GM12801 (cell line): ENCODE data around the gene KCNA1.

Source experiments
- TF ChIP-seq, protein P1 (sequence below): IDR thresholded peaks from one replicate; pipeline ENCODE4 v1.5.1; 2011; ENCODE audit warnings: control low read depth; ENCODE audit not compliant: insufficient read length; ENCODE audit errors: extremely low read depth

Gene KCNA1

DNA sequence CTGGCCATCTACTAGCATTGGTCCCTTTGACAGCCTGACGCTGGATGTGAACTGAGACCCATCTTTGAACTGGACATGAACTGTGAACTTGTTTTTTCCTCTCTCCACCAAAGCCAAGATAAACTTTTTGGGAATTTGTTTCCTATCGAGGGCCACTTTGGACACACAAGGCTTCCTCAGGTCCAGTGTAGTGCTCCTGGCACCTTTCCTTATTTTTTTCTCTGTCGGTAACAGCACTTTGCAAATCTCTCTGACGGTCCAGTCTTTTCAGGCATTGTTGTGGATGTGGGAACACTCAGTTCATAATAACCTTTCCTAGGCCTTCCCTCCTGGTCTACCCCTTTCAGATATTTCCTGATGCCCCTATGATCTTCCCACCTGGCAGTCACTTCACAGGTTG, 5.0 kb downstream of the KCNA1 start:
- TF ChIP-seq, protein P1, sequence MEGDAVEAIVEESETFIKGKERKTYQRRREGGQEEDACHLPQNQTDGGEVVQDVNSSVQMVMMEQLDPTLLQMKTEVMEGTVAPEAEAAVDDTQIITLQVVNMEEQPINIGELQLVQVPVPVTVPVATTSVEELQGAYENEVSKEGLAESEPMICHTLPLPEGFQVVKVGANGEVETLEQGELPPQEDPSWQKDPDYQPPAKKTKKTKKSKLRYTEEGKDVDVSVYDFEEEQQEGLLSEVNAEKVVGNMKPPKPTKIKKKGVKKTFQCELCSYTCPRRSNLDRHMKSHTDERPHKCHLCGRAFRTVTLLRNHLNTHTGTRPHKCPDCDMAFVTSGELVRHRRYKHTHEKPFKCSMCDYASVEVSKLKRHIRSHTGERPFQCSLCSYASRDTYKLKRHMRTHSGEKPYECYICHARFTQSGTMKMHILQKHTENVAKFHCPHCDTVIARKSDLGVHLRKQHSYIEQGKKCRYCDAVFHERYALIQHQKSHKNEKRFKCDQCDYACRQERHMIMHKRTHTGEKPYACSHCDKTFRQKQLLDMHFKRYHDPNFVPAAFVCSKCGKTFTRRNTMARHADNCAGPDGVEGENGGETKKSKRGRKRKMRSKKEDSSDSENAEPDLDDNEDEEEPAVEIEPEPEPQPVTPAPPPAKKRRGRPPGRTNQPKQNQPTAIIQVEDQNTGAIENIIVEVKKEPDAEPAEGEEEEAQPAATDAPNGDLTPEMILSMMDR, result no peak

DNA sequence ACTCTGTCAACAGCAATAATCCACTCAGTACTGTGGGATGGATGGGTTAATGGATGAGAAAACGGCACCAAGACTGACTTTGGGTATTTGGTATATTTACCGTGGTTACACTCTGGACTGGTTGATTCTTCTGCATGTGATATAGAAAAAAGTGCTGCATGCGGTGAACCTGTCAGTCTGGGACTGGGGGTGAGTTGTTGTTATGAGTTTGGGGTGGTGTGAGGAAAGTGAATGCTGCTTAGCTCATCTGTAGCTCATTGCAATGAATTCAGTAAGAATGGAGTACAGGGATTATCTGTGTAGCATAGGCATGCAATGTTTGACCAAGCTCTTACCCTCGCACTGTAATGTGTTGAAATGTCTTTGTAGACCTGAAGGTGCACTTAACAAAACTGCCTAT, 6.0 kb downstream of the KCNA1 start:
- TF ChIP-seq, protein P1, result no peak

DNA sequence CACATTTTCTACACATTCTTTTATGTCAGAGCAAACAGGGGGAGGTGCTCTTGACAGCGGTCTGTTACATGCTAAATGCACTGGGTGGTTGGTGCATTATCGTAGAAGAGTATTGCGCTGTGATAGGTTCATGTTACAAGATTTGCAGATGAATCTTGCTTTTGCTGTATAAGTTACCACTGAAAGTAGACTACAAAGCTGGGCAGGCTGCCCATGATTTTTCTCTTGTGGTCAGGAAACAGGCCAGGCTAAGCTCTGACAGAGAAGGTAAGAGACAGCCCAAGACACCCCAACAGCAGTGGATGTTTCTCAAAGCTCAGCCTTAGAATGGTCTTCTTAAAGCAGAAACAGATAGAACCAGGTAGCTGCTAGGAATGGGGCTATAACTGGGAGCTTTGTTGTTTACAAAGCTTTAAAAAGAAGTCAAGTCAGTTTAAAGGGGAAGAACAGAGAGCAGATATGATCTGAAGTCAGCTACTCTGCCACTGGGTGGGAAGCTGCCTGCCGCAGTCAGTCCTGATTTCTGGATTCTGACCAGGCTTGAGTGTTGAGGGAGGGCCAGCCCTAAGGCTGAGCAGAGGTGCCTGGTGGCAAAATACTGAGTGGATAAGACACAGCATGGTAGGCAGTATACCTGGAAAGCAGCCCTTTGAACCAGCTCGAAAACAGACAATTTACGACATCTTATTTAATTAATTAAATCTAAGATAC, 9.4 kb downstream of the KCNA1 start:
- TF ChIP-seq, protein P1, result no peak

DNA sequence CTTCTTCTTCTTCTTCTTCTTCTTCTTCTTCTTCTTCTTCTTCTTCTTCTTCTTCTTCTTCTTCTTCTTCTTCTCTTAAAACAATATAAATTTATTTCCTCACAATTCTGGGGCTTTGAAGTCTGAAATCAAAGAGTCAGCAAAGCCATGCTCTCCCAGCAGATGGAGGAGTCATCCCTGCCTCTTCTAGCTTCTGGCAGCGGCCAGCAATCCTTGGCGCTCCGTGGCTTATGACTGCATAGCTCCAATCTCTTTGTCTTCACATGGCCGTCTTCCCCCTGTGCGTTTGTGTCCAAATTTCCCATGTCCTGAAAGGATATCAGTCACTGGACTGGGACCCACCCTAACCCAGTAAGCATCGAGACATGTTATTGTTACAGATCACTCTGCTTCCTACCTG, 22.9 kb downstream of the KCNA1 start:
- TF ChIP-seq, protein P1, result no peak

DNA sequence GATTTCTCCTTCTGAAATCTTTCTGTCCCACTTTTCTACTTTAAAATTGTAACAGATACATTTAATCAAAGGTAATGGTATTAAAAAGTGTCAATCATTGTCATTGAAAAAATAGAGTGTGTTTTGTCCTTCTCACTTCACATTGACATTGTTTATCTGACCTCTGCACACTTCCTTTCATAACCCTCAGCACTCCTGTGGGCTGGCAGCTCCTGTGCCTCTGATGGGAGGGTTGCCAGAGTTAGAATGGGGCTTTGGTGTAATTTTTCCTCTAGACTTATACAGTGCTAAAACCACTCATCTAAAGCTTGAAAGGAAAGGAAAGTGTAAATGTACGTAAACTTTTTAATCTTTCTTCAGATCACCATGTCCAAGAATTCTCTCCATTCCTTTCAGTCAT, 23.7 kb downstream of the KCNA1 start:
- TF ChIP-seq, protein P1, result no peak

DNA sequence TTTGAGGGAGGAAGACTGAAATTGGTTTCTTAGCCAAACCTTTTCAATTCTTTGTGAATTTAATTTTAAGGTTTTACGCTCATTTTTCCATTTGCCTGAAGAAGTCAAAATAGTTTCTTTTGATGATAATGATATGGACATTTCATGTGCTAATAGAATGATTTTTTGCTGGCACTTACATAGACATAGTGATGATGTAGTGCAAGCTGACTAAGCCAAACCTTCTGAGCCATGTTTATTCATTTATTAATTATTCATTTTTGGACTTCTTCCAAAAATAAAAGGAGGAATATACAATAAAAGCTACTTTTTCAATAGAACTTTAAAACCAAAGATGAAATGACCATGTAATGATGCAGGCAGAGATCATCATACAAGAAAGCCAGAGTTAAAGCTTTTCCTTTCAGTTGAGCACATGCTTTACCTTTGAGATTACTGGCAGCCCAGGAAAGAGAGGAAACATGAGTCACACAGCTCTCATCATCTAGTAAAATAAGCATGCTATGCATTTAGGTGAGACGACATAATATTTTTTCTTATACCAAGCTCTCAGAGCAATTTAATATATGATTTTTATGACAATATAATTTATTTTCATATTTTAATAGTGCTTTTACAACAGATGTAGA, 24.8 kb downstream of the KCNA1 start:
- TF ChIP-seq, protein P1, result no peak

DNA sequence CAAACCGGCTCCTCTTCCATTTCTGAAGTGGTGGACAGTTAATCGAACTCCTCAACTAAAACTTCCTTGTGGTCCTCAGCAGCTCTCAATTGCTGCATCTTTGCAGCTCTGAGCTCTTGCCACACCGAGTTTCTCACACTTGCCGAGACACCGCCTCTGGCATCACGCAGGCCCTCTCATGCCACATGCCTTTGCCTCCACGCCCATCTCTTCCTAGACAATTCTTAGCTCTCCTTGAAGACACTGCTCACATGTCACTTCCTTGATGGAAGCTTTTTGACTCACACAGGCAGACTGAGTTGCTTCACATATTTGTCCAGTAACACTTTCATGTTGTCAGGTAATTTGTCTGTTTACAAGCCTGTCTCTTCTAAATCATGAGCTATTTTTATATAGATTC, 29.2 kb downstream of the KCNA1 start:
- TF ChIP-seq, protein P1, result no peak
